ENCODE measurements around the gene PARP9. TPM values are rescaled to one million over a fixed set of nuclear protein-coding genes. Genes with fewer than 3 reads are reported as not detected.
"Not testable (repeated sequence)": the region's sequence is repeated elsewhere in the genome, so short reads cannot be mapped to it uniquely, and the experiment has no call there.

Gene PARP9
- total RNA-seq, 1 donor from 2014 or later = 8.1 TPM

DNA sequence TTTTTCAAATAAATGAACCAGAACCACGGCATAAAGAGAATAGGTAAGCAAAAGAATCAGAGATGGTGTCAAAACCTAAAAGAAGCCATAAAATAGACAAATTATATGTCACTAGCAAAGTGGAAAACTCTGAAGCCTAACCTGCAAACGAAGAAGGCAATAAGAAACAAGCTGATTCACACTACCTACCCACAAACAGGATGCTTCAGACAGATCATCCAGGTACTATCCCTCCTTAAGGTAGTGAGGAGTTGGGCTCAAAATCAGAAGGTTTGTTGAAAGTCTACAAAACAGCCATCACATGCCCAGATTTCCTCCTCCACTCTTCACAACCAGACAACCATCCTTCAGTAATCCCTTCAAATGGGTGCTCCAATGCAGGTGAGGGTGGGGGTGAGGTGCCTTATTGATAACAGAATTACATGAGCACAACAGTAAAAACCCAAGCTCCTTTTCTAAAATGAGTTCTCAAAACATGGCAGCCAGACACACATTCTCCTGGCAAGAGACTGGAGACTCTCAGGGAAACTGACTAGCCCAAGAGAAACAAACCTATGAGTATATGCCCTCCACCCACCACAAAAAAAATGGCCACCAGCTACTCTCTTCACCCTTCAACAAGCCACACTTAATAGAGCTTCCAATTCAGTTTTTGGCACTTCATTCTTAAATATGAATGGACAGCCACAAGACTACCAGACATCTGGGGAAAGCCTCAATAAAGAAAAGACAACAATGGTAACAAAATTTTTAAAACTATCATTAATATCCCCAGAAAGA is 55.8 kb downstream of the PARP9 start:
- no peaks in the 10 kb centered on the region for H3K27me3 ChIP-seq
- no peaks in the 10 kb centered on the region for H3K9me3 ChIP-seq
- no peaks in the 10 kb centered on the region for H3K36me3 ChIP-seq
- intact Hi-C loops (cut with DNase I) = no loop called here
- TF ChIP-seq, protein P1, sequence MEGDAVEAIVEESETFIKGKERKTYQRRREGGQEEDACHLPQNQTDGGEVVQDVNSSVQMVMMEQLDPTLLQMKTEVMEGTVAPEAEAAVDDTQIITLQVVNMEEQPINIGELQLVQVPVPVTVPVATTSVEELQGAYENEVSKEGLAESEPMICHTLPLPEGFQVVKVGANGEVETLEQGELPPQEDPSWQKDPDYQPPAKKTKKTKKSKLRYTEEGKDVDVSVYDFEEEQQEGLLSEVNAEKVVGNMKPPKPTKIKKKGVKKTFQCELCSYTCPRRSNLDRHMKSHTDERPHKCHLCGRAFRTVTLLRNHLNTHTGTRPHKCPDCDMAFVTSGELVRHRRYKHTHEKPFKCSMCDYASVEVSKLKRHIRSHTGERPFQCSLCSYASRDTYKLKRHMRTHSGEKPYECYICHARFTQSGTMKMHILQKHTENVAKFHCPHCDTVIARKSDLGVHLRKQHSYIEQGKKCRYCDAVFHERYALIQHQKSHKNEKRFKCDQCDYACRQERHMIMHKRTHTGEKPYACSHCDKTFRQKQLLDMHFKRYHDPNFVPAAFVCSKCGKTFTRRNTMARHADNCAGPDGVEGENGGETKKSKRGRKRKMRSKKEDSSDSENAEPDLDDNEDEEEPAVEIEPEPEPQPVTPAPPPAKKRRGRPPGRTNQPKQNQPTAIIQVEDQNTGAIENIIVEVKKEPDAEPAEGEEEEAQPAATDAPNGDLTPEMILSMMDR (IDR thresholded peaks at IDR 0.05) = no peak
- no peak for DNase-seq (ENCODE audit: low spot score in 2 of 2)
- H3K4me3 ChIP-seq = no peak overlapping the region
- peak overlapping the region; percentile 53 for H3K27ac ChIP-seq
- H3K4me1 ChIP-seq = peaks cover 1 to 26% of the 10 kb centered on the region in 2 donors

DNA sequence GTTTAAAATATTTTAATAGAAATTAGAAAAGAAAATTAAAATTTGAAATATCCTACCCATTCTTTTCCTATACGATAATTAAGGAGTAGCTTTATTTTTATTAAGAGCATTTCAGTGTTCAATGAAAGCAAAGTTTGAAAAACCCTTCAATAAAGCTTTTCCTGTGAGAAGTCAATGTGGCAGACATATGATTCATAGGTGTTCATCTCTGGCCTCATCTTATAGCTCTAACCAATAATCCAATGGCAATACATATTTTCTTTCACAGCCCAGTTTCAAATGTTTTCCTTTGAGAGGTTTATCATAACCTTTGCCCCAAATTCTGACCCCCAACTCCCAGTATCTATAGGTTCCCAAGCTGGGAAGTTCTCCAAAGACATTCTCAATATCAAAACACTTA is 57.6 kb downstream of the PARP9 start:
- no peak overlapping the region for H3K4me3 ChIP-seq
- intact Hi-C loops (cut with DNase I) = no loop called here
- TF ChIP-seq, protein P1 (IDR thresholded peaks at IDR 0.05) = no peak

DNA sequence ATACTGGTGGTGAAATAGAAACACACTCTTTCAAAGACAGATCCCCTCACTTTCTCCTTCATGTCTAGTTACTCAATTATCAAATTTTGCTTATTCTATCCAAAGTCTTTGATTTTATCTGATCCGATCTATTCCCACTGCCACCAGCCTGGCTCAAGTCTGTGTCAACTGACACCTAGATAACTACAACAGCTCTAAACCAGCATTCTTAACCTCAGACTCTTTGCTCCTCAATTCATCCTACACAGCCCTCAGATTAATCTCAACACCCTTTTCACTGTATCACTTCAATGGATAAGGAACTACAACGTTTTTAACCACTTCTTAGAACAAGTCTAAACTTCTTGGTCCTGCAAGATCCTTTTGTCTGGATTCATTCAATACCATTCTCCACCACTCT is 58.4 kb downstream of the PARP9 start:
- intact Hi-C loops (cut with DNase I) = no loop called here
- TF ChIP-seq, protein P1 (IDR thresholded peaks at IDR 0.05) = no peak

More for the DNA sequence above, 57.6 kb downstream of the PARP9 start:
- peaks cover 0 to 14% of the 10 kb centered on the region in 2 donors for H3K4me1 ChIP-seq
- no peak overlapping the region for H3K27ac ChIP-seq
- H3K9me3 ChIP-seq = no peaks in the 10 kb centered on the region
- DNase-seq (ENCODE audit: low spot score in 2 of 2) = no peak
- H3K36me3 ChIP-seq = no peaks in the 10 kb centered on the region
- H3K27me3 ChIP-seq = no peaks in the 10 kb centered on the region

DNA sequence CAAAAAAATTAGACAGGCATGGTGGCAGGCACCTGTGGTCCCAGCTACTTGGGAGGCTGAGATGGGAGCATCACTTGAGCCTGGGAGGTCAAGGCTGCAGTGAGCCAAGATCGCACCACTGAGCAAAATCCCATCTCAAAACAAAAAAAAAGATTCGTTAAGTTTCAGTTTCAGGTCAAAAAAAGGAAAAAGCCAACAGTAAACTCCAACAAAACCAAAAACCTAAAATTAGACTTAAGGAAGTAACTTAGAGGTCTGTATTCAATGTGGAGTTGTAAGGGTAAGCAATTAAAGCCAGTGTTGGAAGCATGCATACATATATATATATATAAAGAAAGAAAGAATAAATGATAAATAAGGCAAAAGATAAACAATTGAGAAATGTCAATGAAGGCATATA is 61.2 kb downstream of the PARP9 start:
- Histone ChIP-seq H3K4me3 (no peak overlapping the region), H3K9me3 (no peaks in the 10 kb centered on the region), H3K36me3 (no peaks in the 10 kb centered on the region), H3K27ac (no peak overlapping the region), H3K4me1 (no peaks in the 10 kb centered on the region), H3K27me3 (no peaks in the 10 kb centered on the region)
- DNase-seq (ENCODE audit: low spot score in 2 of 2) = no peak
- intact Hi-C loops (cut with DNase I) = no loop called here
- TF ChIP-seq, protein P1 (IDR thresholded peaks at IDR 0.05) = no peak

More for the DNA sequence above, 58.4 kb downstream of the PARP9 start:
- Histone ChIP-seq H3K4me3 (no peak overlapping the region), H3K9me3 (no peaks in the 10 kb centered on the region), H3K4me1 (peaks cover 0 to 10% of the 10 kb centered on the region in 2 donors), H3K36me3 (no peaks in the 10 kb centered on the region), H3K27me3 (no peaks in the 10 kb centered on the region), H3K27ac (no peak overlapping the region)
- DNase-seq (ENCODE audit: low spot score in 2 of 2) = no peak

DNA sequence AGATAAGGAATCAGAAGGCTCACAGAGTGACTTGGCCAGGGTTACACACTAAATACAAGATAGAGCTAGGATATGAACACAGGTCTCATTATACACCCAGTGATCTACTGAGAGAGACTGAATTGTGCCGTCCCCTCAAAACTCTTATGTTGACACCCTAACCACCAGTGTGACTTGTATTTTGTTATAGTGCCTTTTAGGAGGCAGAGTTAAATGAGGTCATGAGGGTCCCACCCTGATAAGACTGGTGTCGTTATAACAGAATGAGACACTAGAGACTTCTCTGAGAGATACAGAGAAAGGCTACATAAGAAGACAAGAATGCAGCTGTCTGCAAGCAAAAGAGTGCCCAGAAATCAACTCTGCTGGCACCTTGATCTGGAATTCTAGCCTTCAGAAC is 62.0 kb downstream of the PARP9 start:
- Histone ChIP-seq H3K27me3 (no peaks in the 10 kb centered on the region), H3K4me1 (no peaks in the 10 kb centered on the region), H3K9me3 (no peaks in the 10 kb centered on the region), H3K27ac (no peak overlapping the region), H3K36me3 (no peaks in the 10 kb centered on the region), H3K4me3 (no peak overlapping the region)
- intact Hi-C loops (cut with DNase I) = no loop called here
- no peak for DNase-seq (ENCODE audit: low spot score in 2 of 2)
- TF ChIP-seq, protein P1 (IDR thresholded peaks at IDR 0.05) = no peak

DNA sequence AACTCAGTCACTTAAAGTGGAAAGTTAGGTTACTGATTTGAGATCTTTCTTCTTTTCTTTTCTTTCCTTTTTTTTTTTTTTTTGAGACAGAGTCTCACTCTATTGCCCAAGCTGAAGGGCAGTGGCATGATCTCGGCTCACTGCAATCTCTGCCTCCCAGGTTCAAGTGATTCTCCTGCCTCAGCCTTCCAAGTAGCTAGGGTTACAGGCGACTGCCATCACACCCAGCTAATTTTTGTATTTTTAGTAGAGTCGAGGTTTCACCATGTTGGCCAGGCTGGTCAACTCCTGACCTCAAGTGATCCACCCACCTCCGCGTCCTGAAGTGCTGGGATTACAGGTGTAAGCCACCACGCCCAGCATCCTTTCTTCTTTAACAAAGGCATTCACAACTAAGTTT is 63.1 kb downstream of the PARP9 start:
- H3K9me3 ChIP-seq; H3K4me1 ChIP-seq; DNase-seq (ENCODE audit: low spot score in 2 of 2); H3K27me3 ChIP-seq; intact Hi-C loops (cut with DNase I); H3K27ac ChIP-seq; H3K4me3 ChIP-seq; H3K36me3 ChIP-seq: not testable (repeated sequence)
